BJ (cell line): Measurements from ENCODE around the gene DMBX1. TPM values are rescaled to one million over a fixed set of nuclear protein-coding genes. Genes with fewer than 3 reads are reported as not detected.
A peak's percentile ranks its signal among the peaks of the same experiment; 100 is the strongest.

ENCODE experiments used
- CTCF ChIA-PET: fragments of 350-600 bp; formaldehyde crosslinking; extraction: SDS; loops from one replicate; lab custom pipeline; 2021; ENCODE audit warnings: antibody characterized with exemption, inconsistent platforms; lab: Yijun Ruan, JAX
- POLR2A ChIA-PET: fragments of 300-600 bp; sonication (Branson Sonifier 250); formaldehyde crosslinking; extraction: SDS; loops from one replicate; lab custom pipeline; 2021; ENCODE audit warnings: antibody characterized with exemption; lab: Charles Lee
- DNase-seq: peaks from one replicate; pipeline ENCODE4 v3.0.0-alpha.2; 2011; ENCODE audit warnings: low read depth
- H3K27me3 ChIP-seq: 2 replicates; pipeline ENCODE4 v1.6.0; 2011; ENCODE audit warnings: low read length; ENCODE audit not compliant: control insufficient read depth, insufficient read depth
- H3K36me3 ChIP-seq: 2 replicates; pipeline ENCODE4 v1.5.1; 2011; ENCODE audit warnings: low read length; ENCODE audit not compliant: control insufficient read depth, insufficient read depth
- H3K4me3 ChIP-seq: 2 replicates; pipeline ENCODE4 v1.5.1; 2011; ENCODE audit warnings: low read depth, mild to moderate bottlenecking, control low read depth, low read length
- CTCF ChIP-seq: IDR thresholded peaks from 2 replicates; pipeline ENCODE4 v1.5.1; 2011; ENCODE audit warnings: low read depth, mild to moderate bottlenecking, control low read depth, inconsistent platforms, low read length, moderate library complexity; ENCODE audit not compliant: insufficient read depth
- polyA plus RNA-seq: library from polyadenylated mRNA; depleted of rRNA; stranded (reverse); fragments of >200 nt; gene quantifications from 2 replicates; pipeline ENCODE4 v1.2.3, GENCODE V29; 2011

DMBX1 gene
- polyA plus RNA-seq, 1 experiment, result not detected

DNA sequence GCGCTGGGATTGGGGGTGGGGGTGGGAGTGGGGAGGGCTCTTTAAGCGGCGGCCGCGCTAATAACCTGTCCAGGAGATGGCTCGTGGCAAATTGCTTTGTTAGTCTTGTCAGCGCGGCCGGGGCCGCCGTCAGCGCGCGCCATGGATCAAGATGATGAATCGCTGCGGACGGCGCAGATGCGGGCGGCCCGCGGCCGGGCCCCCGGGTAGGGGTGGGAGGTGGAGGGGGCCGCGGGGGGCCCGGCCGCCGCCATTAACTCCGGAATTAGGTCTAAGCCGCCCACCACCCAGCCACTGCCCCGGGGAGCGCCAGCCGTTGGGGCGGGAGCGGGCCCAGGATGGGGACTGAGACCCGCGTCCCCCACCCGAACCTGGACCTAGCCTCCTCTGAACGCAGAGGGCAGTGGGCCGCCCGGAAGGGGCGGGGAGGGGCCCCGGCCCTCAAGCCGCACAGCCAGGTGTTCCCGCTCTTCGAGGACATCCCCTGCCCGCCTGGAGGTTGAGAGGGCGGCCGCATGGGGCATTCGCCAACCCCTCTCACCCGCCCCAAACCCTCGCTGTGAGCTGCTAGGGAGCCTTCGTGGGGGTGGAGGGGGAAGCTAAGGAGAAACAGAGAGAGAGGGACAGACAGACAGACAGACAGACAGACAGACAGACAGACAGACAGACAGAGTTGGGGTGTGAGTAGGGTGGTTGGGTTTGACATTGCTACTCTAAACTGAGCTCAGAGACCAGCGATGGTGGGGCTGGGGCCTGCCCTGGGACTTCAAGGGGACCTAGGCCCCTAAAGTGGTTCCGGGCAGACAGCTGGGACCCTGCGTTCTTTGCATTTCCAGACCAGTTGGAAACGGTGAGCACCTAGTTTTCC, 3.8 kb upstream of the DMBX1 start:
- no peak for TF ChIP-seq CTCF
- DNase-seq, result no peak
- H3K4me3 ChIP-seq, result no peak overlapping the region
- peaks cover 63% of the 10 kb centered on the region for H3K27me3 ChIP-seq
- no peaks in the 10 kb centered on the region for H3K36me3 ChIP-seq
- CTCF ChIA-PET, result interaction anchor here (1.1 to 2.8 kb wide), 3 partner anchors 8 to 35 kb away, joined by 4 to 20 read pairs (median 5); no protein-coding TSS in a partner anchor
- POLR2A ChIA-PET, result no interaction called here

GRCh38 chr1:46486432-46487015, 3.1 kb upstream of the DMBX1 start:
- Histone ChIP-seq H3K27me3 (peaks cover 67% of the 10 kb centered on the region), H3K36me3 (no peaks in the 10 kb centered on the region), H3K4me3 (no peak overlapping the region)
- TF ChIP-seq CTCF, result no peak
- no peak for DNase-seq
- ChIA-PET CTCF (interaction anchor here (1.2 to 2.8 kb wide), 4 partner anchors 9 to 42 kb away, joined by 3 to 20 read pairs (median 12); no protein-coding TSS in a partner anchor), POLR2A (no interaction called here)

GRCh38 chr1:46487818-46488218, 1.8 kb upstream of the DMBX1 start:
- TF ChIP-seq CTCF, result peak; percentile 23; the same call in 1 of the 2 replicates
- ChIA-PET POLR2A (no interaction called here), CTCF (interaction anchor here (0.7 to 2.8 kb wide), 4 partner anchors 10 to 557 kb away, joined by 3 to 20 read pairs (median 12); no protein-coding TSS in a partner anchor)
- Histone ChIP-seq H3K36me3 (no peaks in the 10 kb centered on the region), H3K27me3 (peaks cover 76% of the 10 kb centered on the region), H3K4me3 (no peak overlapping the region)
- DNase-seq, result no peak

DNA sequence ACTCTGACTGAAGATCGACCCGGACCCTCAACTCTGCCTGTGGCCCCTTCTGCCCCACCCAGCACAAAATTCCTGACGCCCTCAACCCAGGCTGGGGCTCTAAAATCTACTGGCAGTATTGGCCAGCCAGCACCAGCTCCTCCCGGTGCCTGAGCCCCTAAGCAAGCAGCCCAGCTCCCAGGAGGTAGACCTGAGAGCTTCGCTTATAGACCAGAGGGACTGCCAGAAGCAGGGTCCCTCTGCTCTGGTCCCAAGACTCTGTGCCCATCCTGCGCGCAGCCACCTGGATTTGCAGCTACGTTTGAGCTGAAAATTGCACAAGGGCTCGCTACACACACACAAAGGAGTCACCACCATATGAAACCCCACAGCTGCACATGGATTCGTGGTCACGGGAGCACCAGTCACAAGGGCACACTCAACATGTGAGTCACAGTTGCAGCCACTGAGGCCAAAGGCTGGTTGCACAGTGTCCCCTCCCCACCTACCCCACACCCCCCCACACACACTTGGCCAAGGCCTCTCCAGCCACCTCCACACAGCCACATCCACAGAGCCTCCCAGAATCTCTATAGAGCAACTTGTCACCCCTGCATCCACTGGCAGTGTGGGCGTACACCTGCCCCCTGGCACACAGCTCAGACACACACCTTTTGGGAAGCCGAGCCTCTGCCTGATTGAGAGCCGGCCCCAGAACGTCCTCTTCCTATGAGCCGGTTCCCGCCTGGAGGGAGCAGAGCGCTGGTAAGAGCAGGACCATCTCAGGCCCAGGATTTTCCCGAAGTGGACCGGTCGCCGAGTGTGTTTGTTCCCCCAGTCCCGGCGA, 1.1 kb upstream of the DMBX1 start:
- POLR2A ChIA-PET, result no interaction called here
- no peak for DNase-seq

More for the DNA sequence above, 1.1 kb upstream of the DMBX1 start:
- Histone ChIP-seq H3K36me3 (no peaks in the 10 kb centered on the region), H3K27me3 (peaks cover 77% of the 10 kb centered on the region), H3K4me3 (no peak overlapping the region)
- CTCF ChIA-PET, result interaction anchor here (0.7 to 2.8 kb wide), 4 partner anchors 8 to 40 kb away, joined by 3 to 20 read pairs (median 11); no protein-coding TSS in a partner anchor
- TF ChIP-seq CTCF, result no peak
